Uterus (tissue), 4 donors: Measurements from ENCODE around the gene DMD. TPM values are rescaled to one million over a fixed set of nuclear protein-coding genes. Genes with fewer than 3 reads are reported as not detected.

Experiments
- DNase-seq, 2 donors: peaks; one replicate each; pipeline ENCODE4 v3.0.0-alpha.2; 2019 to 2020
- H3K27ac ChIP-seq, 2 donors: fragments of 200-600 bp; sonication (generic); 1 replicate in 1 of 2; 2 replicates in 1 of 2; pipeline ENCODE4 v1.5.1; 2016 to 2018
- H3K27me3 ChIP-seq, 2 donors: fragments of 200-600 bp; sonication (generic); one replicate each; pipeline ENCODE4 v1.5.1; 2018 to 2019; ENCODE audit warnings: control low read depth in 1 of 2
- H3K36me3 ChIP-seq, 2 donors: fragments of 200-600 bp; sonication (generic); one replicate each; pipeline ENCODE4 v1.5.1; 2019; ENCODE audit warnings: control low read depth in 1 of 2
- H3K4me1 ChIP-seq, 2 donors: fragments of 200-600 bp; sonication (generic); one replicate each; pipeline ENCODE4 v1.5.1; 2018 to 2019; ENCODE audit warnings: control low read depth in 1 of 2
- H3K4me3 ChIP-seq, 2 donors: fragments of 200-600 bp; sonication (generic); 1 replicate in 1 of 2; 2 replicates in 1 of 2; pipeline ENCODE4 v1.5.1; 2018 to 2019; ENCODE audit warnings: mild to moderate bottlenecking in 1 of 2
- H3K9me3 ChIP-seq, 2 donors: fragments of 200-600 bp; sonication (generic); one replicate each; pipeline ENCODE4 v1.5.1; 2019; ENCODE audit warnings: control low read depth in 1 of 2
- CTCF ChIP-seq, 4 experiments: fragments of 200-600 bp in 2 of 4; fragments of 450-650 bp in 2 of 4; sonication (generic) in 2 of 4; IDR thresholded peaks; one replicate each; pipeline ENCODE4 v1.5.1; 2016 to 2019; ENCODE audit warnings: antibody characterized with exemption in 4 of 4, mild to moderate bottlenecking in 2 of 4, moderate library complexity in 1 of 4
- POLR2A ChIP-seq, 2 donors: fragments of 450-650 bp; IDR thresholded peaks; one replicate each; pipeline ENCODE4 v1.6.1; 2016; ENCODE audit warnings: antibody characterized with exemption in 2 of 2, mild to moderate bottlenecking in 1 of 2, moderate library complexity in 1 of 2
- intact Hi-C: fragments of 100-400 bp; cut with DNase I; formaldehyde crosslinking; loops from one replicate; pipeline ENCODE4 v1.15.1; 2023; ENCODE audit warnings: low total_unique reads
- total RNA-seq, 4 donors: library from RNA; depleted of rRNA in 3 of 4; stranded (reverse); fragments of >200 nt in 3 of 4; gene quantifications; one replicate each; pipeline versions ENCODE4 v1.1.0 to v1.2.4, GENCODE V29; 2014 to 2023
- donor health status: DM: yes; HTN: yes; CAD: no.

Gene DMD
- total RNA-seq, 4 donors from 2014 or later, result 73.8 to 147 (median 97.8) TPM

- Histone ChIP-seq H3K9me3 (no peaks in the 10 kb centered on the region), H3K27me3 (no peaks in the 10 kb centered on the region), H3K4me1 (no peaks in the 10 kb centered on the region), H3K4me3 (no peak overlapping the region), H3K27ac (no peak overlapping the region), H3K36me3 (no peaks in the 10 kb centered on the region)
- intact Hi-C loops, result no loop called here
- DNase-seq, result no peak
- no peak for TF ChIP-seq CTCF (IDR thresholded peaks at IDR 0.05)
- no peak for TF ChIP-seq POLR2A (IDR thresholded peaks at IDR 0.05)
Measured at GRCh38 chrX:31371956-31372355, 1839.4 kb downstream of the DMD start.

- intact Hi-C loops, result no loop called here
- Histone ChIP-seq H3K4me1 (no peaks in the 10 kb centered on the region), H3K27ac (no peak overlapping the region), H3K9me3 (no peaks in the 10 kb centered on the region), H3K4me3 (no peak overlapping the region), H3K36me3 (no peaks in the 10 kb centered on the region), H3K27me3 (no peaks in the 10 kb centered on the region)
- no peak for TF ChIP-seq POLR2A (IDR thresholded peaks at IDR 0.05)
- no peak for TF ChIP-seq CTCF (IDR thresholded peaks at IDR 0.05)
- DNase-seq, result no peak
Measured at GRCh38 chrX:31367816-31368215, 1843.5 kb downstream of the DMD start.

GRCh38 chrX:31366041-31366440 lies 1845.3 kb downstream of the DMD start:
- TF ChIP-seq POLR2A (IDR thresholded peaks at IDR 0.05) (no peak), CTCF (IDR thresholded peaks at IDR 0.05) (no peak)
- intact Hi-C loops, result no loop called here

GRCh38 chrX:31356275-31357212 lies 1854.8 kb downstream of the DMD start:
- Histone ChIP-seq H3K4me1 (no peaks in the 10 kb centered on the region), H3K9me3 (no peaks in the 10 kb centered on the region), H3K27ac (no peak overlapping the region), H3K27me3 (no peaks in the 10 kb centered on the region), H3K4me3 (no peak overlapping the region), H3K36me3 (no peaks in the 10 kb centered on the region)
- no peak for DNase-seq
- intact Hi-C loops, result no loop called here
- no peak for TF ChIP-seq POLR2A (IDR thresholded peaks at IDR 0.05)

More at GRCh38 chrX:31366041-31366440, 1845.3 kb downstream of the DMD start:
- no peak for DNase-seq
- H3K36me3 ChIP-seq, result no peaks in the 10 kb centered on the region
- H3K4me1 ChIP-seq, result no peaks in the 10 kb centered on the region
- no peaks in the 10 kb centered on the region for H3K27me3 ChIP-seq
- no peaks in the 10 kb centered on the region for H3K9me3 ChIP-seq
- no peak overlapping the region for H3K27ac ChIP-seq
- no peak overlapping the region for H3K4me3 ChIP-seq

- Histone ChIP-seq H3K36me3 (no peaks in the 10 kb centered on the region), H3K27me3 (no peaks in the 10 kb centered on the region), H3K9me3 (no peaks in the 10 kb centered on the region), H3K4me1 (no peaks in the 10 kb centered on the region), H3K27ac (no peak overlapping the region), H3K4me3 (no peak overlapping the region)
- TF ChIP-seq POLR2A (IDR thresholded peaks at IDR 0.05) (no peak), CTCF (IDR thresholded peaks at IDR 0.05) (no peak)
- no peak for DNase-seq
- intact Hi-C loops, result no loop called here
Measured at GRCh38 chrX:31355206-31355955, 1856.0 kb downstream of the DMD start.
